Adipose tissue (tissue), 3 donors: Measurements from ENCODE around the gene PKP1. TPM values are rescaled to one million over a fixed set of nuclear protein-coding genes. Genes with fewer than 3 reads are reported as not detected.

Experiments used
- H3K27ac ChIP-seq: one replicate; pipeline ENCODE4 v1.5.1; 2013; ENCODE audit warnings: low read depth, low read length
- WGBS, 3 donors: extraction: QIAGEN DNeasy Blood & Tissue Kit; methylation state at CpG; one replicate each; pipeline ENCODE4 v1.1.7; 2013; 5-methylcytosine and 5-hydroxymethylcytosine counted together
- polyA plus RNA-seq, 3 donors: library from polyadenylated mRNA; stranded (reverse); fragments of 200-250 nt; gene quantifications; one replicate each; pipeline ENCODE4 v1.2.3, GENCODE V29; 2013
- donor health status: healthy with polysubstance abuse.
- donor health status: Bipolar disorder and iron deficiency.
- donor health status: healthy.

The PKP1 gene
- polyA plus RNA-seq, 3 donors = 0.64 to 6.5 (median 6.2) TPM

DNA sequence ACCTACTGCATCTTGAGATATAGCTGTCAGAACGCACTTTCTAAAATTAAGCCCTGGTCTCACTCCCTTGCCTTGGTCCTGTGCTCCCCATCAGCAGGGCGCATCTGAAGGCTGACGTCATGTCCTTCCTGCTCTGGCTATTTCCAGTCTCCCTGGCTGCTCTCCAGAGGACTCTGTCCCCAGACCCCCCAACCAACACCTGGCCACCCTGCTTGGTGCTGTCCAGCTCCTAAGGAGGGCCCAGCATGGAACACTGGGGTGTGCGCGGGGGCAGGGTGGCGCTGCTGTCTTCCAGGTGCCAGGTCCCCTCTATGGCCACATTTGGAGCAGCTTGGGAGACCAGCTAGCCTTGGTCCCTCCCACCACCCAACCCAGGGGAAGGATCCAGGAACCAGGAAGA lies 85.9 kb downstream of the PKP1 start:
- H3K27ac ChIP-seq = no peak overlapping the region
- WGBS, 3 donors = 70 to 75% (median 74%) methylated on average over 6 of the region's 6 CpGs

DNA sequence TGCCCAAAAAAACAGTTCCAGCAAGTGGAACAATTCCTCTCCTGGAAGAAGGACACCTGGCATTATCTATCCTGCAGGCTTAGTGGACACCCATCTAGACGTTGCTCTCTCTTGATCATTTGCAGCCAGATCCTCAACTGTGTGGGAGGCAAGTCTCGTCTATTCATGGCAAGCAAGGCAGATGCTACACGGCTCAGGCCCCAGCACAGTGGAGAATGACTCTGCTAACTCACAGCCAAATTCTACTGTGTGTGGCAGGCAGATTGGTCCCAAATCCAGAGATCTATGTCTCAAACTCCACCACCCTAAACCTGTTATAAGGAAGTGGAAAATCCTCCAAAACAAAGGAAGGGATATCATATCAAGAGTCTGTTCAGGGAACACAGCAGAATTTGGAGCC lies 87.2 kb downstream of the PKP1 start:
- no peak overlapping the region for H3K27ac ChIP-seq
- WGBS, 3 donors = 53 to 67% (median 62%) methylated on average over 3 of the region's 3 CpGs

GRCh38 chr1:201371276-201371675 lies 88.0 kb downstream of the PKP1 start:
- 65 to 81% (median 79%) methylated on average over 9 of the region's 9 CpGs for WGBS, 3 donors
- no peak overlapping the region for H3K27ac ChIP-seq

DNA sequence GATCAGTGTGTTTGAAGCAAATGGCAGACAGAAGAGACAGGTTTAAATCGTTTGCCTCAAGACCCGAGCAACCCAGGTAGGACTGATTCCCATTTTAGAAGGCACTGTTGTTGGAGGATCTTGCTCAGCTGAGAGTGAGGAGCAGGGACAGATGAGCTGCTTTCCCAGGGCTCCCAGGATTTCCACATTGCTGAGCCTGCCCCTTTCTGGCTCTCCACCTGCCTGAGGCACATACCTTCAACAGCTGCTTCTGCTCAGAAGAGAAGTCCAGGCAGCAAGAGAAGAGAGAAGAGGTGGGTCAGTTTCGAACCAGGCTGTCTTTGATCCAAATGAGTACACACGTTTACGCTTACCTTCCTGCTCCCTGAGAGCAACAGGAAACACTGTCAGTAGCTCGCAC lies 88.5 kb downstream of the PKP1 start:
- WGBS, 3 donors = 59 to 63% (median 61%) methylated on average over 6 of the region's 6 CpGs
- no peak overlapping the region for H3K27ac ChIP-seq

- WGBS, 3 donors = 14 to 42% (median 37%) methylated on average over 7 of the region's 7 CpGs
- no peak overlapping the region for H3K27ac ChIP-seq
Observed at GRCh38 chr1:201374364-201374763, 91.1 kb downstream of the PKP1 start.

DNA sequence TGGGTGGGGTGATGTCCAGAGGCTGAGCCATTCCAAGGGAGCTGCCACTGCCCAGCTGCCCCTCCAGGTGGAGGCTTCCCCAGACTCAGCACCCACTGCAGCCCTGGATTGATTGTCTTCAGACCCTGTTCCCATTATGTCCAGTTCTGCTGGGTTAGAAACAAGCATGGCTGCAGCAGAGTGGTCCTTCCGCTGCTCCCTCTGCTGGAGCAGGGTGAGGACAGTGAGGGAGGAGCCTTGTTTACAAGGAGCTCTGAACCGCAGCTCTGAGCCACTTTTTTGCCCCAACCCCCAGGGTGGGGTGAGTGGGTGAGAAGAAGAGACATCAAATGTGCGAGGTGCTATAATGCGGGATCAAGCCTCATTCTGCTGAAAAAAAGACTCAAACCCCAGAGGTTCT lies 91.9 kb downstream of the PKP1 start:
- 61 to 68% (median 67%) methylated on average over 4 of the region's 4 CpGs for WGBS, 3 donors
- no peak overlapping the region for H3K27ac ChIP-seq

GRCh38 chr1:201376107-201376463 lies 92.8 kb downstream of the PKP1 start:
- WGBS, 3 donors = 20 to 50% (median 44%) methylated on average over 4 of the region's 4 CpGs
- no peak overlapping the region for H3K27ac ChIP-seq

GRCh38 chr1:201376464-201377374 lies 93.4 kb downstream of the PKP1 start:
- no peak overlapping the region for H3K27ac ChIP-seq
- WGBS, 3 donors = 37 to 50% (median 49%) methylated on average over 11 of the region's 11 CpGs

- WGBS, 3 donors = 43 to 72% (median 71%) methylated on average over 8 to 9 of the region's 9 CpGs
- no peak within 1 kb of the TSS for H3K27ac ChIP-seq
Observed at GRCh38 chr1:201377611-201378092, 94.3 kb downstream of the PKP1 start, which contains the start of gene TNNT2. Gene TNNT2 (minus strand): TSS chr1:201377680. CDS start chr1:201373254, 4,426 bp downstream.

GRCh38 chr1:201378804-201379203 lies 95.5 kb downstream of the PKP1 start:
- no peak overlapping the region for H3K27ac ChIP-seq
- WGBS, 3 donors = 62 to 91% (median 89%) methylated on average over 6 of the region's 6 CpGs

GRCh38 chr1:201379733-201380242 lies 96.5 kb downstream of the PKP1 start:
- 77 to 80% (median 79%) methylated on average over 9 of the region's 9 CpGs for WGBS, 3 donors
- H3K27ac ChIP-seq = no peak overlapping the region

- WGBS, 3 donors = 60 to 91% (median 74%) methylated on average over 7 of the region's 7 CpGs
- no peak overlapping the region for H3K27ac ChIP-seq
Observed at GRCh38 chr1:201381130-201381529, 97.8 kb downstream of the PKP1 start.

Other genes with a start within 250 kb of the PKP1 start
- gene CACNA1S, start 171.1 kb upstream of the PKP1 start, polyA plus RNA-seq = under 1 TPM in 2 of 3 donors, not detected in 1; under 0.01 to 0.02 TPM
- gene ASCL5, start 156.3 kb upstream of the PKP1 start, polyA plus RNA-seq = under 1 TPM in 1 of 3 donors, not detected in 2; 0.76 TPM
- 10 to 100 TPM; 33.8 to 43.7 (median 36.4) TPM for gene TMEM9, start 129.0 kb upstream of the PKP1 start, polyA plus RNA-seq
- gene IGFN1, start 92.7 kb upstream of the PKP1 start, polyA plus RNA-seq = 10 to 100 TPM in 1 of 3 donors, under 1 TPM in 2; 0.06 to 13.3 (median 0.11) TPM
- gene TNNT2, start 94.2 kb downstream of the PKP1 start, polyA plus RNA-seq = 10 to 100 TPM in 1 of 3 donors, 1 to 10 TPM in 1, under 1 TPM in 1; 0.91 to 23.8 (median 1.1) TPM
- gene LAD1, start 115.8 kb downstream of the PKP1 start, polyA plus RNA-seq = 10 to 100 TPM in 1 of 3 donors, 1 to 10 TPM in 2; 1.8 to 23.0 (median 3.9) TPM
- 1 to 10 TPM in 1 of 3 donors, under 1 TPM in 1, not detected in 1; 0.15 to 3.9 TPM for gene TNNI1, start 138.2 kb downstream of the PKP1 start, polyA plus RNA-seq
- 100 to 1,000 TPM in 1 of 3 donors, 10 to 100 TPM in 2; 15.1 to 390 (median 61.0) TPM for gene PHLDA3, start 185.7 kb downstream of the PKP1 start, polyA plus RNA-seq
- 100 to 1,000 TPM in 2 of 3 donors, 10 to 100 TPM in 1; 96.0 to 310 (median 278) TPM for gene CSRP1, start 223.6 kb downstream of the PKP1 start, polyA plus RNA-seq